Measurements from ENCODE around the gene C10orf90. TPM values are rescaled to one million over a fixed set of nuclear protein-coding genes. Genes with fewer than 3 reads are reported as not detected.
A peak's percentile ranks its signal among the peaks of the same experiment; 100 is the strongest.

Gene C10orf90
- total RNA-seq, 1 donor from 2014 or later, result not detected

- H3K4me1 ChIP-seq, result no peaks in the 10 kb centered on the region
- H3K9me3 ChIP-seq, result no peaks in the 10 kb centered on the region
- DNase-seq (no peak), ATAC-seq (peak in 1 of 2 donors; percentile 39)
- no peak overlapping the region for H3K4me3 ChIP-seq
- no peaks in the 10 kb centered on the region for H3K27me3 ChIP-seq (ENCODE audit: low read depth)
- intact Hi-C loops (cut with DNase I), result no loop called here
- no peak overlapping the region for H3K27ac ChIP-seq
- TF ChIP-seq, protein P1, sequence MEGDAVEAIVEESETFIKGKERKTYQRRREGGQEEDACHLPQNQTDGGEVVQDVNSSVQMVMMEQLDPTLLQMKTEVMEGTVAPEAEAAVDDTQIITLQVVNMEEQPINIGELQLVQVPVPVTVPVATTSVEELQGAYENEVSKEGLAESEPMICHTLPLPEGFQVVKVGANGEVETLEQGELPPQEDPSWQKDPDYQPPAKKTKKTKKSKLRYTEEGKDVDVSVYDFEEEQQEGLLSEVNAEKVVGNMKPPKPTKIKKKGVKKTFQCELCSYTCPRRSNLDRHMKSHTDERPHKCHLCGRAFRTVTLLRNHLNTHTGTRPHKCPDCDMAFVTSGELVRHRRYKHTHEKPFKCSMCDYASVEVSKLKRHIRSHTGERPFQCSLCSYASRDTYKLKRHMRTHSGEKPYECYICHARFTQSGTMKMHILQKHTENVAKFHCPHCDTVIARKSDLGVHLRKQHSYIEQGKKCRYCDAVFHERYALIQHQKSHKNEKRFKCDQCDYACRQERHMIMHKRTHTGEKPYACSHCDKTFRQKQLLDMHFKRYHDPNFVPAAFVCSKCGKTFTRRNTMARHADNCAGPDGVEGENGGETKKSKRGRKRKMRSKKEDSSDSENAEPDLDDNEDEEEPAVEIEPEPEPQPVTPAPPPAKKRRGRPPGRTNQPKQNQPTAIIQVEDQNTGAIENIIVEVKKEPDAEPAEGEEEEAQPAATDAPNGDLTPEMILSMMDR (IDR thresholded peaks at IDR 0.05), result no peak
- H3K36me3 ChIP-seq, result no peaks in the 10 kb centered on the region
These were observed 15.3 kb upstream of the C10orf90 start for GRCh38 chr10:126685756-126686155.

DNA sequence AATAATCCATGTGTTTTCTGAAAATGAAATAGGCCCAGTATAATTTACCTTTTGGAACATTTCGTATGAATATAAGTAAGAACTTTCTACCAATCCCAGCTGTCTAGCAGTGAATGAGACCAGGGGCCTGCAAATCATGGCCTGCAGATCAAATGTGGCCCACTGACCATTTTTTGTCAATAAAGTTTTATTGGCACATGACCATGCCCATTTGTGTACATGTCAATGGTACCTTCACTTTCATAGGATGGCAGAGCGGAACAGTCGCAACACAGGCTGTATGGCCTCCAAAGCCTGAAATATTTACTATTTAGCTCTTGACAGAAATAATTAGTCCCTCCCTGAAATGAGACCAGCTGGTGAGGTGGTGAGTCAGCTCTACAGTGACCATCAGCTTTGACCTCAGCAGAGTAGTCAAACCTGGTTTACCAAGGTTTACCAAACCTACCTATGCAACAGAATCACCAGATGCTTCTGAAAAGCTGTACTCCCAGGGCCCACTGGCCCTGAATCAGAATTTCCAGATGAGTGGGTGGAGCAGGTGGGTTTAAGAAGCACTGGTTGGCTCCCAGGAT, 13.8 kb upstream of the C10orf90 start:
- no peak for ATAC-seq
- intact Hi-C loops (cut with DNase I), result no loop called here

DNA sequence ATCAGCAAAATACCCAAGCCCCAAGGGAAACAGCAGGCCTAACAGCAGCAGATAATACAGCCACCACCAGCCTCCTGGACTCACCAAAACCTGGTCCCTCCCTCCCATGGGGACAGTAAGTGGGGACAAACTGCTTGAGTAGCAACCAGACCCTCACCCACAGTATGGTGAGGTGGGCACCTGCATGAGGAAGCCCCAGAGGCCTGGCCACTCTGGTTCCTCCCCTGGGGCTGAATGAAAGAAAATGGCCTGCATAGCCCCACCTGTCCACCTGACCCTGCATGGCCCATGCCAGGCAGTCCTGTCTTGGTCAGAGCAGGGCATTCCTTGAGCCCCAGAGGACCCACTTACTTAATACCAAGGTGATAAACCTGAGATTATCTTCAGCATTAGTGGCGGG, 13.0 kb upstream of the C10orf90 start:
- TF ChIP-seq, protein P1 (IDR thresholded peaks at IDR 0.05), result no peak
- Histone ChIP-seq H3K9me3 (no peaks in the 10 kb centered on the region), H3K27me3 (ENCODE audit: low read depth) (no peaks in the 10 kb centered on the region), H3K4me1 (no peaks in the 10 kb centered on the region), H3K36me3 (no peaks in the 10 kb centered on the region), H3K27ac (no peak overlapping the region), H3K4me3 (no peak overlapping the region)
- DNase-seq, result no peak
- intact Hi-C loops (cut with DNase I), result no loop called here
- no peak for ATAC-seq

More for the DNA sequence above, 13.8 kb upstream of the C10orf90 start:
- TF ChIP-seq, protein P1 (IDR thresholded peaks at IDR 0.05), result no peak
- Histone ChIP-seq H3K36me3 (no peaks in the 10 kb centered on the region), H3K4me3 (no peak overlapping the region), H3K27ac (no peak overlapping the region), H3K4me1 (no peaks in the 10 kb centered on the region), H3K9me3 (no peaks in the 10 kb centered on the region), H3K27me3 (ENCODE audit: low read depth) (no peaks in the 10 kb centered on the region)
- DNase-seq, result no peak

DNA sequence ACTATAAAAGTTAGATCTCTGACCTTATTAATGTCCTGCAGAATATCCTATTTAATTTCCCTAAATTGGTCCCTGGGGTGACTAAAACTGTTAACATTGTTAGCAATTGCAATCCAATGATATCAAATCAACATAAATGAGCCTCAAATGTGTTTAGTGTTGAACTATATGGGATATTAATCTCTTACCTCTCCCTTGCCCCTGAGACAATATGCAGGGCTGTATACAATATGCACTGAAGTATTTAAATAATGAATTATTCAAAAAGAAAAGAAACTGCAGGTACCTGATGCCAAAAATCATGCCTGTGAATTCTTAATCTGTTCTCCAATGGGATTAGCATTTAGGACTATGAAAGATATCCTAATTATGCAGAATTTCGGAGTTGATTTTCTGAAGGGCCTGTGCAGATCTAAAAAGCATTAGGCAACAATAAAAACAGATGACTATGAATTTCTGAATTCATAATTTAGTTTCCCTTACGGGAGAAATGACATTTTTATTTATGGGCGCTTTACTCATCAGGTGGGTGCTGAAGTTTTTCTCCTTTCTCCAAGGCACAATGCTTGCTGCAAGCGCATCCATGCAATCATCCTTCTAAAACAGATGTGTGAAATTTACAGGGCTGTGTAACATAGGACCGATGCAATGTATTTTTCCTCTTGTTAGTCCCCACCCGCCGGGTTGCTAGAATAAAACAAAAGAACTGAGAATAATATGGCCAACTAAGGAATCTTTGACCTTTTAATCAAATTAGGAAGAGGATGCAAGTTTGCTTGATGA, 5.4 kb upstream of the C10orf90 start:
- Histone ChIP-seq H3K27ac (no peak overlapping the region), H3K27me3 (ENCODE audit: low read depth) (no peaks in the 10 kb centered on the region), H3K4me1 (no peaks in the 10 kb centered on the region), H3K36me3 (no peaks in the 10 kb centered on the region), H3K9me3 (no peaks in the 10 kb centered on the region), H3K4me3 (no peak overlapping the region)
- TF ChIP-seq, protein P1 (IDR thresholded peaks at IDR 0.05), result no peak
- DNase-seq (no peak), ATAC-seq (no peak)
- intact Hi-C loops (cut with DNase I), result no loop called here

GRCh38 chr10:126674741-126675515, 4.4 kb upstream of the C10orf90 start:
- Histone ChIP-seq H3K27ac (no peak overlapping the region), H3K27me3 (ENCODE audit: low read depth) (no peaks in the 10 kb centered on the region), H3K9me3 (no peaks in the 10 kb centered on the region), H3K36me3 (no peaks in the 10 kb centered on the region), H3K4me1 (no peaks in the 10 kb centered on the region), H3K4me3 (no peak overlapping the region)
- DNase-seq, result no peak
- ATAC-seq, result no peak
- TF ChIP-seq, protein P1 (IDR thresholded peaks at IDR 0.05), result no peak
- intact Hi-C loops (cut with DNase I), result no loop called here

Measured in lower lobe of right lung (tissue), 2 donors.